GM23338 (cell line): ENCODE results near the gene HDAC9. TPM values are rescaled to one million over a fixed set of nuclear protein-coding genes. Genes with fewer than 3 reads are reported as not detected.

ENCODE experiments used
- ATAC-seq: fragments of 200-7000 bp; cut with Tn5 transposase; 3 replicates; pipeline ENCODE4 v1.9.1; 2020
- DNase-seq: peaks from one replicate; pipeline ENCODE4 v3.0.0-alpha.2; 2015; ENCODE audit warnings: low spot score
- H2AFZ ChIP-seq: fragments of 200-600 bp; sonication (generic); 2 replicates; pipeline ENCODE4 v1.8.0; 2016; ENCODE audit warnings: antibody characterized with exemption, mild to moderate bottlenecking, moderate library complexity
- H3F3A ChIP-seq: fragments of 200-600 bp; sonication (generic); replicated peaks from 2 replicates; pipeline ENCODE4 v1.8.0; 2017; ENCODE audit warnings: antibody characterized with exemption, mixed run types, low read depth
- H3K27ac ChIP-seq: fragments of 200-600 bp; sonication (generic); 2 replicates; pipeline ENCODE4 v1.6.1; 2016; ENCODE audit warnings: low read depth
- H3K27me3 ChIP-seq: fragments of 200-600 bp; sonication (generic); 2 replicates; pipeline ENCODE4 v1.8.0; 2016; ENCODE audit warnings: mild to moderate bottlenecking, mixed run types, moderate library complexity; ENCODE audit not compliant: insufficient read depth
- H3K36me3 ChIP-seq: fragments of 200-600 bp; sonication (generic); 2 replicates; pipeline ENCODE4 v1.8.0; 2016; ENCODE audit warnings: mild to moderate bottlenecking; ENCODE audit not compliant: insufficient read depth
- H3K4me1 ChIP-seq: fragments of 200-600 bp; sonication (generic); 2 replicates; pipeline ENCODE4 v1.8.0; 2016; ENCODE audit warnings: mild to moderate bottlenecking, moderate library complexity; ENCODE audit not compliant: insufficient read depth
- H3K4me2 ChIP-seq: fragments of 200-600 bp; sonication (generic); 2 replicates; pipeline ENCODE4 v1.7.1; 2017; ENCODE audit warnings: mixed run types
- H3K4me3 ChIP-seq: fragments of 200-600 bp; sonication (generic); 2 replicates; pipeline ENCODE4 v1.6.1; 2016; ENCODE audit warnings: mixed run types
- H3K79me2 ChIP-seq: fragments of 200-600 bp; sonication (generic); replicated peaks from 2 replicates; pipeline ENCODE4 v1.8.0; 2017; ENCODE audit warnings: mild to moderate bottlenecking; ENCODE audit not compliant: insufficient read depth
- H3K9me2 ChIP-seq: fragments of 200-600 bp; sonication (generic); 2 replicates; pipeline ENCODE4 v1.8.0; 2017; ENCODE audit not compliant: insufficient read depth
- H4K20me1 ChIP-seq: fragments of 200-600 bp; sonication (generic); replicated peaks from 2 replicates; pipeline ENCODE4 v1.8.0; 2017; ENCODE audit warnings: mild to moderate bottlenecking; ENCODE audit not compliant: insufficient read depth
- H3K27ac Mint-ChIP-seq: 2 replicates; pipeline ENCODE4 v1.8.0; 2020; ENCODE audit warnings: inconsistent platforms, mild to moderate bottlenecking, moderate library complexity, mixed read lengths
- H3K27me3 Mint-ChIP-seq: 3 replicates; pipeline ENCODE4 v1.8.0; 2022; ENCODE audit warnings: low read depth, mild to moderate bottlenecking, moderate library complexity, mixed read lengths, inconsistent platforms; ENCODE audit not compliant: insufficient read depth, poor library complexity
- H3K36me3 Mint-ChIP-seq: 3 replicates; pipeline ENCODE4 v1.8.0; 2021; ENCODE audit warnings: low read depth, mild to moderate bottlenecking, inconsistent platforms, moderate library complexity, mixed read lengths
- H3K4me1 Mint-ChIP-seq: 3 replicates; pipeline ENCODE4 v1.8.0; 2020; ENCODE audit warnings: mild to moderate bottlenecking, inconsistent platforms, mixed read lengths
- H3K4me3 Mint-ChIP-seq: 3 replicates; pipeline ENCODE4 v1.8.0; 2021; ENCODE audit warnings: moderate library complexity, mild to moderate bottlenecking, inconsistent platforms, mixed read lengths
- H3K9me3 Mint-ChIP-seq: 3 replicates; pipeline ENCODE4 v1.8.0; 2020; ENCODE audit warnings: moderate library complexity, mild to moderate bottlenecking, inconsistent platforms, mixed read lengths
- CREB1 ChIP-seq: fragments of 250-450 bp; sonication (Bioruptor Pico); IDR thresholded peaks from 2 replicates; pipeline ENCODE4 v1.5.0; 2020; ENCODE audit warnings: low read depth, mild to moderate bottlenecking, moderate library complexity
- CTCF ChIP-seq, 2 experiments: fragments of 200-600 bp in 1 of 2; sonication (generic) in 1 of 2; conservative IDR thresholded peaks; 2 replicates each; pipeline versions ENCODE4 v1.5.1 to v1.6.1; 2016 to 2017; ENCODE audit warnings: antibody characterized with exemption in 2 of 2, low read depth in 2 of 2, mild to moderate bottlenecking in 2 of 2, moderate library complexity in 1 of 2
- ETS1 ChIP-seq: IDR thresholded peaks from 2 replicates; pipeline ENCODE4 v1.6.1; 2016; ENCODE audit warnings: antibody characterized with exemption
- EZH2 ChIP-seq: fragments of 200-600 bp; sonication (generic); IDR thresholded peaks from one replicate; pipeline ENCODE4 v1.8.0; 2017; ENCODE audit warnings: antibody characterized with exemption, mild to moderate bottlenecking, low read depth; ENCODE audit not compliant: unreplicated experiment
- EZH2phosphoT487 ChIP-seq: fragments of 200-600 bp; sonication (generic); IDR thresholded peaks from one replicate; pipeline ENCODE4 v1.8.1; 2018; ENCODE audit warnings: antibody characterized with exemption; ENCODE audit not compliant: unreplicated experiment
- JUNB ChIP-seq: IDR thresholded peaks from one replicate; pipeline ENCODE4 v1.6.1; 2016; ENCODE audit warnings: antibody characterized with exemption; ENCODE audit not compliant: unreplicated experiment
- NANOG ChIP-seq: IDR thresholded peaks from 2 replicates; pipeline ENCODE4 v1.6.1; 2016; ENCODE audit warnings: antibody characterized with exemption, borderline replicate concordance
- POLR2AphosphoS5 ChIP-seq: IDR thresholded peaks from 2 replicates; pipeline ENCODE4 v1.6.1; 2016; ENCODE audit warnings: antibody characterized with exemption, low read depth
- REST ChIP-seq: IDR thresholded peaks from one replicate; pipeline ENCODE4 v1.6.1; 2018; ENCODE audit warnings: antibody characterized with exemption; ENCODE audit not compliant: unreplicated experiment
- STAT1 ChIP-seq: IDR thresholded peaks from one replicate; pipeline ENCODE4 v1.6.1; 2016; ENCODE audit warnings: antibody characterized with exemption; ENCODE audit not compliant: unreplicated experiment
- ZNF114 ChIP-seq: fragments of 250-450 bp; sonication (Bioruptor Pico); IDR thresholded peaks from 2 replicates; pipeline ENCODE4 v1.5.0; 2020; ENCODE audit warnings: mild to moderate bottlenecking, moderate library complexity
- ZNF331 ChIP-seq: fragments of 250-450 bp; sonication (Bioruptor Pico); IDR thresholded peaks from 2 replicates; pipeline ENCODE4 v1.5.0; 2020; ENCODE audit warnings: low read depth, mild to moderate bottlenecking, moderate library complexity
- ZNF462 ChIP-seq: fragments of 250-450 bp; sonication (Bioruptor Pico); IDR thresholded peaks from 2 replicates; pipeline ENCODE4 v1.5.0; 2020; ENCODE audit warnings: mild to moderate bottlenecking, moderate library complexity
- polyA plus RNA-seq: library from polyadenylated mRNA; unstranded; fragments of >200 nt; fragmentation: Nextera tagmentation; extraction: Ambion mirVana; gene quantifications from 2 replicates; pipeline ENCODE4 v1.2.1, GENCODE V29; 2016
- total RNA-seq: library from RNA; depleted of rRNA; stranded (reverse); fragments of >200 nt; shearing (Covaris generic); gene quantifications from 2 replicates; pipeline ENCODE4 v1.2.3, GENCODE V29; 2014

HDAC9 gene
- total and polyA plus RNA-seq, 2 experiments from 2014 or later: 8.3 to 18.5 TPM

- H4K20me1 ChIP-seq: no peaks in the 10 kb centered on the region
- H3K4me3 Mint-ChIP-seq: no peak overlapping the region
- ATAC-seq (no peak), DNase-seq (no peak)
- H3K27me3 ChIP-seq: no peaks in the 10 kb centered on the region
- no peaks in the 10 kb centered on the region for H3K9me3 Mint-ChIP-seq
- H3K4me3 ChIP-seq: no peak overlapping the region
- no peak overlapping the region for H3K27ac ChIP-seq
- 0 out of 2 replicates have a peak overlapping the region, but pooled peaks have one; percentile 3 for H3K27ac Mint-ChIP-seq
- H2AFZ ChIP-seq: no peak overlapping the region
- H3F3A ChIP-seq: no peaks in the 10 kb centered on the region
- H3K79me2 ChIP-seq: no peaks in the 10 kb centered on the region
- H3K27me3 Mint-ChIP-seq: no peaks in the 10 kb centered on the region
- H3K4me2 ChIP-seq: no peak overlapping the region
- H3K36me3 ChIP-seq: no peaks in the 10 kb centered on the region
- H3K9me2 ChIP-seq: no peaks in the 10 kb centered on the region
- TF ChIP-seq ZNF331 (CRISPR knock-in tag): no peak
- no peak for TF ChIP-seq ZNF114
- TF ChIP-seq CREB1 (CRISPR knock-in tag): no peak
- no peak for TF ChIP-seq ZNF462 (CRISPR knock-in tag)
- TF ChIP-seq EZH2: no peak
- TF ChIP-seq ETS1: no peak
- TF ChIP-seq NANOG: no peak
- TF ChIP-seq CTCF (conservative IDR thresholded peaks at IDR 0.05; ENCODE audit: low read depth in 2 of 2): no peak
- no peak for TF ChIP-seq STAT1
- TF ChIP-seq POLR2AphosphoS5: no peak
- no peak for TF ChIP-seq REST
- no peak for TF ChIP-seq EZH2phosphoT487
- TF ChIP-seq JUNB: no peak
- H3K36me3 Mint-ChIP-seq: no peaks in the 10 kb centered on the region
- H3K4me1 Mint-ChIP-seq: no peaks in the 10 kb centered on the region
- no peaks in the 10 kb centered on the region for H3K4me1 ChIP-seq
Measured at GRCh38 chr7:18901982-18902421, 406.5 kb downstream of the HDAC9 start.
